Retinal pigment epithelial cell (primary cell): Measurements from ENCODE around the gene SNAPC4.

Source experiments
- DNase-seq: peaks from one replicate; pipeline ENCODE4 v3.0.0-alpha.2; 2010; ENCODE audit warnings: low read depth
- H3K4me3 ChIP-seq: 2 replicates; pipeline ENCODE4 v1.5.1; 2011; ENCODE audit warnings: mild to moderate bottlenecking, low read length, control low read depth, moderate library complexity
- TF ChIP-seq, protein P1 (sequence below): conservative IDR thresholded peaks from 2 replicates; pipeline ENCODE4 v1.5.1; 2011; ENCODE audit warnings: low read depth, low read length, control low read depth, inconsistent platforms

The SNAPC4 gene

DNA sequence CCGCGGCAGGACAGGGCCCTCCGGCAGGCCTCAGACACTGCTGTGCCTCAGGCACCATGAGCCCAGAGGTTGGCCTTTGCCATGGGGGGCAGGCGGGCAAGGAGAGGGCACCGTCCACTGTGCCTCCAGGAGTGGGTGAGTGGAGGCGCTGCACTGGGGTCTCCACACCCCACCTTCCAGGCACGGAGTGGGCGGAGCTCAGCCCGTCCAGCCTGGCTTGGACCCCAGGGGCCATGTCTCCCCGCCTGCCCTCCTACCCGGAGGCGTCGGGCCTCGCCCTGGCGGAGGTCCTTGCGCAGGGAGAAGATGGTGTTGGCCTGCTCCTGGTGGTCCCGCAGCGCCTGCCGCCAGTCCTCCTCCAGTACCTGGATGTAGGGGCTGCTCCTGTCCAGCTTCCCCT, 29.9 kb downstream of the SNAPC4 start:
- no peak overlapping the region for H3K4me3 ChIP-seq
- DNase-seq: no peak
- TF ChIP-seq, protein P1, sequence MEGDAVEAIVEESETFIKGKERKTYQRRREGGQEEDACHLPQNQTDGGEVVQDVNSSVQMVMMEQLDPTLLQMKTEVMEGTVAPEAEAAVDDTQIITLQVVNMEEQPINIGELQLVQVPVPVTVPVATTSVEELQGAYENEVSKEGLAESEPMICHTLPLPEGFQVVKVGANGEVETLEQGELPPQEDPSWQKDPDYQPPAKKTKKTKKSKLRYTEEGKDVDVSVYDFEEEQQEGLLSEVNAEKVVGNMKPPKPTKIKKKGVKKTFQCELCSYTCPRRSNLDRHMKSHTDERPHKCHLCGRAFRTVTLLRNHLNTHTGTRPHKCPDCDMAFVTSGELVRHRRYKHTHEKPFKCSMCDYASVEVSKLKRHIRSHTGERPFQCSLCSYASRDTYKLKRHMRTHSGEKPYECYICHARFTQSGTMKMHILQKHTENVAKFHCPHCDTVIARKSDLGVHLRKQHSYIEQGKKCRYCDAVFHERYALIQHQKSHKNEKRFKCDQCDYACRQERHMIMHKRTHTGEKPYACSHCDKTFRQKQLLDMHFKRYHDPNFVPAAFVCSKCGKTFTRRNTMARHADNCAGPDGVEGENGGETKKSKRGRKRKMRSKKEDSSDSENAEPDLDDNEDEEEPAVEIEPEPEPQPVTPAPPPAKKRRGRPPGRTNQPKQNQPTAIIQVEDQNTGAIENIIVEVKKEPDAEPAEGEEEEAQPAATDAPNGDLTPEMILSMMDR: no peak

DNA sequence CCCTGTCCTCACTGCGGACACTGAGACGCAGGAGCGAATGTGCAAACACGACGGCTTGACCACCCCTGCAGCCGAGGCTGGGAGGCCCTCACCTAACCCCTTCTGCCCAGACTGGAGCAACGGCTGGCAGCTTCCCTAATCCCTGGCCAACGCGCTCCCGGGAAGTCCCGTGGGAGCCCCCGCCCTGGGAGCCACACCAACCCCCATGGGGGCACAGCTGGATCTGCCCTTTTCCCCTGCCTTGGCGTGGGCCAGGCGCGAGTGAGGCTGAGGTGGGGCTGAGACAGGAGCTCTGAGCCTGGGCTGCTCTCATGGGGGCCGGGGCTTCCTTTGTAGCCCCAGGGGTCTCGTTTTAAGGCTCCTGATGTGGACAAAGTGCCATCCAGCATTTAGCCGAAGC, 31.8 kb downstream of the SNAPC4 start:
- TF ChIP-seq, protein P1: no peak
- H3K4me3 ChIP-seq: no peak overlapping the region
- DNase-seq: no peak

DNA sequence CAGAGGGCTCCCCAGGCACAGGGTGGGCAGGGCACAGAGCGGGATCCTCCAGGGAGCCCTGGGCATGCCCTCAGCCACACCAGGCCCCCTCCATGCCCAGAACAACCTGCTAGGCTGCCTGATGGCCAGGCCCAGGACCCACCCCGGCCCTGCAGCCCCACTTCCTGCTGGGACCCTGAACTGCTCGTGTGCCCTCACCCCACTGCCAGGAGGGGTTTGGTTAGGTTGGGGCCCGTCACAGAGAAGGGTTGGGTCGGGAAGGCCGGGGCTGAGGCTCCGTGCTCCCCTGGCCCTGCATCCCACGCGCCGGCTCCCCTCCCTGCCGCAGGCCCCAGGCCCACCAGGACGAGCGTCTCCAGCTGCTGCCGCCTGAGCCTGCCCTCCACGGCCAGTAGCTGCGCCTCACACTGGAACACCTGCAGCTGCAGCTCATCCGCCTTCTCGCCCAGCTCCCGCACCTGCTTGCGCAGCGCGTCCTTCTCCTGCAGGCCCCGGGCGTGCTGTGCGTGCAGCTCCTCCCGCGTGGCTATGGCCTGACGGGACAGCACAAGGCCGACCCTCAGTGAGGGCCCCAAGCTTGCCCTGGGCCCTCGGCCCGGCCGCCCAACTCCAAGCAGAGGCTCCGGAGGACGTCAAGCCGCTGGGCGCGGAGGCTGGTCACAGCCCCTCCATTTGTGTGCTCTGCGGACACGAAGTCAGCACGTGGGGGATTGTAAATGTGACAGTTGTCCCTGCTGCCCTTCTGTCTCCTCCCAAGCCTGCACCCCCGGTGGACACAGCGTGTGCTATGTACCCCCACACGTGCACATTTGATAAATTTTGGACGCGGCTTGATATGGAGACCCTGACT, 32.4 kb downstream of the SNAPC4 start:
- TF ChIP-seq, protein P1: no peak
- no peak overlapping the region for H3K4me3 ChIP-seq
- no peak for DNase-seq

DNA sequence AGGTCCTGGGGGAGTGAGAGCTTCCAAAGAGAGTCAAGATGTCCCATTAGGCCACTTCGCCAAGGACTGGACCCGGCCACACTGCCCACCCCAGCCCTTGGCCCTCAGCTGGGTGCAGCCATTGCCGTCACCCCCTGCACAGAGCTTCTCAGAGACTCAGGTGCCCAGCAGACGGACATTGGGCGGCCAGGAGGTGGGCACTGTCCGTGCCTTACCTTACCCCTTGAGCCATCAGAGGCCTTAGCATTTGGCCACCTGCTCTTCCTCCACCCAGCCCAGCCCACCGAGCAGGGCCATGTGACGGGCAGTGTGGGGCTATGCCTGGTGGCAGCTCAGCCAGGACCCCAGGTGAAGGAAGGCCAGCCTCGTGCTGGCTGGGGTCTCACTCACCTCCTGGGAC, 33.1 kb downstream of the SNAPC4 start:
- no peak for DNase-seq
- TF ChIP-seq, protein P1: no peak

DNA sequence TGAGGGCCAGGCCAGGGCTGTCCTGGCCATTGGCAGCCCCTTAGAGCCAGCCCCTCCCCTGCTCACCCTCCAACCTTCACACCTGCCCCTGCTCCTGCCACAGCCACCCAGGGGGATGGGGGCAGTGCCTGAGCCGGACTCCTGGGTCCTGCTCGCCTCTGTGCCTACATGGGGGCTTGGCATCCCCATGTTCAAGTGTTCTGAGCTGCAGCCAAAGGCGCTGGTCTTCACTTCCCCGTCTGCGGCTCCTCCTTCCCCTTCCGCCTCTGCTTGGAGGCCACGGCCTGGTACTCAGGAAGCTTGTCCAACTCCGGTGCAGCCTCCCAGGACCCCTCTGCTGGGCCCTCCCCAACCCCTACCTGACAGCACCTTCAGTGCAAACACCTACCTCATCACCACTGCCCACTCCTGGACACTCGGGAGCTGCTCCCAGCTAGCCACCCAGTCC, 34.2 kb downstream of the SNAPC4 start:
- TF ChIP-seq, protein P1: no peak
- no peak for DNase-seq
- H3K4me3 ChIP-seq: no peak overlapping the region

More for the DNA sequence above, 33.1 kb downstream of the SNAPC4 start:
- H3K4me3 ChIP-seq: no peak overlapping the region

DNA sequence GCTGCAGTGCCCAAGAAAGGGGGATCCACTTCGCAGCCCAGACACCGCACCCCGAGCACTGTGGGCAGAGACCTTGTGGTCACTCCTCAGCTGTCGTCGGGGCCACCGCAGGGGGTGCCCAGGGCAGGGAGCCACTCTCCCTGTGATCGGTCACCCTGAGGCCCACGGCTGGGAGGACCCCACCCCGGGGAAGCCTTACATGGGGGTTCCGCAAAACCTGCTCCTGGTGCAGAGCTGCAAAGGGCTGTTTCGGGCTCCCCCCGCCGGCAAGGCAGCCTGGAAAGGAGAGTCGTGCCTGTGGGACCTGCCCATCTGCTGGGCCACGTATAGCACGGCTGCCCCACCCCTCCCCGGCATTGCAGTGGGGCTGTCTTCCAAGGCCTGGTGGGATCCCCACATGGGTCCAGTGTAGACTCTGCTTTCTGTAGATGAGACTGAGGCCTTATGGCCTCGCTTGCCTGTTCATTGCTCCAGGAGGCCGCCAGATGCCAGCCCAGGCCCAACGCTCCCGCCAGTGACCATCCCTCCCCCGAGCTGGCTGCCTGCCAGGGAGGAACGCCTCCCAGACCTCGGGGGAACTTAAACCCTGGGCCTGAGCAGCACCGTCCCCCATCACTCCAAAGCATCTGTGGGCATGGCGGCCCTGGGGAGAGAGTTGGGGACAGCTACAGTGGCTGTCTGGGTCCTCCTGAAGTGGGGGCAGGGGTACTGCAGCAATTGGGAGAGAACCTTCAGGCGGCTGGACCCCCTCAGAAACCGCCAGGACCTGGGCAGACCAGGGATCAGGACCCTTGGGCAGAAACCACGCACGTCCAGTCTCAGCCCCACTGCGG, 34.8 kb downstream of the SNAPC4 start:
- no peak for DNase-seq
- no peak overlapping the region for H3K4me3 ChIP-seq
- TF ChIP-seq, protein P1: no peak
